Heart left ventricle (tissue), 16 donors: ENCODE data around the gene PALS1. TPM values are rescaled to one million over a fixed set of nuclear protein-coding genes. Genes with fewer than 3 reads are reported as not detected.
A peak's percentile ranks its signal among the peaks of the same experiment; 100 is the strongest.

Experiments used
- ATAC-seq, 4 donors: fragments of 200-7000 bp; cut with Tn5 transposase; one replicate each; pipeline ENCODE4 v1.9.1; 2020 to 2022; ENCODE audit warnings: moderate library complexity in 4 of 4, mild to moderate bottlenecking in 3 of 4, moderate number of reproducible peaks in 1 of 4
- DNase-seq, 5 donors: peaks; one replicate each; pipeline ENCODE4 v3.0.0-alpha.2; 2020
- H3K27ac ChIP-seq, 12 donors: fragments of 200-600 bp; sonication (generic) in 4 of 12; one replicate each; pipeline versions ENCODE4 v1.5.0 to v1.8.0; 2016 to 2022; ENCODE audit warnings: mild to moderate bottlenecking in 2 of 12
- H3K27me3 ChIP-seq, 9 donors: fragments of 200-600 bp; sonication (generic) in 2 of 9; one replicate each; pipeline versions ENCODE4 v1.5.1 to v1.8.0; 2016 to 2022; ENCODE audit warnings: mild to moderate bottlenecking in 3 of 9
- H3K36me3 ChIP-seq, 9 donors: fragments of 200-600 bp; sonication (generic) in 2 of 9; one replicate each; pipeline versions ENCODE4 v1.5.0 to v1.8.0; 2018 to 2022; ENCODE audit warnings: mild to moderate bottlenecking in 2 of 9
- H3K4me1 ChIP-seq, 12 donors: fragments of 200-600 bp; sonication (generic) in 4 of 12; one replicate each; pipeline versions ENCODE4 v1.5.0 to v1.8.0; 2016 to 2022; ENCODE audit warnings: mild to moderate bottlenecking in 3 of 12
- H3K4me3 ChIP-seq, 12 donors: fragments of 200-600 bp; sonication (generic) in 4 of 12; one replicate each; pipeline versions ENCODE4 v1.5.0 to v1.8.0; 2017 to 2022; ENCODE audit warnings: mild to moderate bottlenecking in 9 of 12, moderate library complexity in 4 of 12
- H3K9me3 ChIP-seq, 12 donors: fragments of 200-600 bp; sonication (generic) in 4 of 12; one replicate each; pipeline versions ENCODE4 v1.5.0 to v1.8.0; 2016 to 2022; ENCODE audit warnings: mild to moderate bottlenecking in 1 of 12
- CTCF ChIP-seq, 12 donors: fragments of 200-600 bp; sonication (generic) in 4 of 12; IDR thresholded peaks; one replicate each; pipeline versions ENCODE4 v1.5.0 to v1.8.0; 2018 to 2022; ENCODE audit warnings: antibody characterized with exemption in 12 of 12, mild to moderate bottlenecking in 5 of 12
- POLR2A ChIP-seq, 2 donors: fragments of 450-650 bp; IDR thresholded peaks; one replicate each; pipeline ENCODE4 v1.6.1; 2017; ENCODE audit warnings: antibody characterized with exemption in 2 of 2, mild to moderate bottlenecking in 2 of 2, moderate library complexity in 2 of 2
- WGBS, 4 donors: extraction: QIAGEN DNeasy Blood & Tissue Kit in 2 of 4; methylation state at CpG; one replicate each; pipeline versions ENCODE4 v1.1.5 to v1.1.7; 2013 to 2018; 5-methylcytosine and 5-hydroxymethylcytosine counted together
- intact Hi-C, 10 donors: fragments of 100-400 bp; cut with DNase I; formaldehyde crosslinking; loops; one replicate each; pipeline versions ENCODE4 v1.11.1 to v1.14.2; 2022
- polyA plus RNA-seq, 2 donors: library from polyadenylated mRNA; stranded (reverse); fragments of 200-250 nt; gene quantifications; one replicate each; pipeline ENCODE4 v1.2.3, GENCODE V29; 2013
- total RNA-seq, 9 donors: library from RNA; depleted of rRNA in 2 of 9; stranded (reverse); fragments of >200 nt in 2 of 9; fragmentation: NEBNext Ultra II Directional in 3 of 9; extraction: Animal tissue kit (Norgen Biotek cat#: 25700) in 3 of 9; gene quantifications; one replicate each; pipeline versions ENCODE4 v1.1.0 to v1.2.4, GENCODE V29; 2016 to 2023
- donor health status: ischemic (EF 13 %, LVEDD 7.1; RV severe dilation, severe dysfunction).
- donor health status: healthy with polysubstance abuse.
- donor health status: DM: no; HTN: yes; CAD: no.
- donor health status: DM: no; HTN: no; CAD: no.
- donor health status: ischemic (EF 25% LVEDD 6.9; RV normal size, moderate dysfunction).
- donor health status: ischemic (EF 25% LVEDD 5.7; RV mildly dilated, moderate dysfunction).
- donor health status: healthy.
- donor health status: DM: yes; HTN: yes; CAD: no.
- donor health status: ischemic (EF 35%, LVEDD 5.7; RV mildly dilated, moderate dysfunction).
- donor health status: nonischemic (EF 11% LVEDD 7.7; RV severe dilation, severe dysfunction).
- donor health status: DM: yes; HTN: yes; CAD: no.
- donor health status: PGD.
- donor health status: ischemic (EF 29% LVEDD 5.4; RV normal size, mild dysfunction).
- donor health status: nonischemic (EF 23%, LVEDD 6.1; RV moderate dilation, normal function).

The PALS1 gene
- total and polyA plus RNA-seq, 11 donors, result 4.0 to 19.9 (median 13.0) TPM

- Histone ChIP-seq H3K27me3 (no peaks in the 10 kb centered on the region), H3K4me3 (no peak overlapping the region), H3K9me3 (no peaks in the 10 kb centered on the region), H3K27ac (peak overlapping the region in 1 of 12 donors; percentile 6), H3K36me3 (peaks cover 0 to 11% (median 0%) of the 10 kb centered on the region in 9 donors), H3K4me1 (peaks cover 0 to 29% (median 9%) of the 10 kb centered on the region in 12 donors)
- intact Hi-C loops, result no loop called here
- DNase-seq (no peak), ATAC-seq (no peak)
- no peak for TF ChIP-seq CTCF (IDR thresholded peaks at IDR 0.05)
Measured at GRCh38 chr14:67276131-67276530, 34.9 kb downstream of the PALS1 start.

DNA sequence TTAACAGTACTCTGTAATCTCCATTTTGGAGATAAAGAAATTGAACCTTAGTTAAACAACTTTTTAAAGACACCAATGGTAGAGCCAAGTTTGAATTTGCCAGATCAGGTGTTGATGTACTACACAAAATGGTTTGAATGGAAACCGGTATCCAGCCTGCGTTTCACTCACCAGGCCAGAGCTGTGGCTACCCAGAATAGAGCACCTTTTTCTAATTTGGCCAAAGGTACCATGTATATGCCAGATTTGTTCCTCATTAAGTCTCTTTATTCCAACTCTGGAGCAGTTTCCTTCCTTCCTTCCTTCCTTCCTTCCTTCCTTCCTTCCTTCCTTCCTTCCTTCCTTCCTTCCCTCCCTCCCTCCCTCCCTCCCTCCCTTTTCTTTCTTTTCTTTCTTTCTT is 39.3 kb downstream of the PALS1 start:
- Histone ChIP-seq H3K4me1 (peaks cover 0 to 26% (median 7%) of the 10 kb centered on the region in 12 donors), H3K4me3 (no peak overlapping the region), H3K27me3 (no peaks in the 10 kb centered on the region), H3K9me3 (no peaks in the 10 kb centered on the region), H3K36me3 (peaks cover 0 to 5% (median 0%) of the 10 kb centered on the region in 9 donors), H3K27ac (no peak overlapping the region)
- intact Hi-C loops, result loop anchor here in 1 of 10 donors (5.0 kb wide), 1 partner anchor 38 kb away; the partner anchor contains the start of gene PALS1
- no peak for TF ChIP-seq POLR2A (IDR thresholded peaks at IDR 0.05)
- no peak for TF ChIP-seq CTCF (IDR thresholded peaks at IDR 0.05)
- WGBS, 4 donors, result 51 to 69% (median 56%) methylated on average over 2 of the region's 2 CpGs
- DNase-seq, result no peak
- ATAC-seq, result no peak

GRCh38 chr14:67285876-67286452 is 44.7 kb downstream of the PALS1 start:
- no peaks in the 10 kb centered on the region for H3K9me3 ChIP-seq
- DNase-seq (no peak), ATAC-seq (no peak)
- 47 to 53% (median 50%) methylated on average over 2 of the region's 2 CpGs for WGBS, 4 donors
- TF ChIP-seq POLR2A (IDR thresholded peaks at IDR 0.05), result no peak
- peak; percentile 50 to 78 (median 62) for TF ChIP-seq CTCF (IDR thresholded peaks at IDR 0.05)
- intact Hi-C loops, result loop anchor here in 9 of 10 donors (1.0 to 5.0 kb wide), 4 partner anchors 117 to 924 kb away; no protein-coding TSS in a partner anchor
- H3K36me3 ChIP-seq, result no peaks in the 10 kb centered on the region
- H3K27me3 ChIP-seq, result no peaks in the 10 kb centered on the region
- no peak overlapping the region for H3K4me3 ChIP-seq
- no peaks in the 10 kb centered on the region for H3K4me1 ChIP-seq
- H3K27ac ChIP-seq, result no peak overlapping the region

Other genes with a start within 250 kb of the PALS1 start
- gene GARIN2, start 52.0 kb upstream of the PALS1 start, total RNA-seq, result not detected
- gene GARIN2, start 52.0 kb upstream of the PALS1 start, polyA plus RNA-seq, result not detected
- 100 to 1,000 TPM; 106 to 211 (median 167) TPM for gene ATP6V1D, start 118.4 kb downstream of the PALS1 start, total RNA-seq
- 100 to 1,000 TPM; 130 to 169 TPM for gene ATP6V1D, start 118.4 kb downstream of the PALS1 start, polyA plus RNA-seq
- gene EIF2S1, start 118.9 kb downstream of the PALS1 start, total RNA-seq, result 100 to 1,000 TPM in 1 of 9 donors, 10 to 100 TPM in 8; 67.3 to 103 (median 91.7) TPM
- gene EIF2S1, start 118.9 kb downstream of the PALS1 start, polyA plus RNA-seq, result 100 to 1,000 TPM in 1 of 2 donors, 10 to 100 TPM in 1; 37.6 to 232 TPM
- 1 to 10 TPM in 2 of 9 donors, under 1 TPM in 3, not detected in 4; 0.30 to 2.6 (median 0.90) TPM for gene PLEK2, start 170.7 kb downstream of the PALS1 start, total RNA-seq
- gene PLEK2, start 170.7 kb downstream of the PALS1 start, polyA plus RNA-seq, result under 1 TPM; 0.76 to 0.87 TPM
- 1 to 10 TPM in 8 of 9 donors, under 1 TPM in 1; 0.69 to 6.5 (median 2.0) TPM for gene TMEM229B, start 247.3 kb downstream of the PALS1 start, total RNA-seq
- gene TMEM229B, start 247.3 kb downstream of the PALS1 start, polyA plus RNA-seq, result 1 to 10 TPM in 1 of 2 donors, under 1 TPM in 1; 0.80 to 1.2 TPM